NB4 (cell line): ENCODE data around the gene OPCML.

Experiments used
- CTCF ChIP-seq: IDR thresholded peaks from one replicate; pipeline ENCODE4 v1.5.1; 2012; ENCODE audit warnings: low read depth, low read length
- MYC ChIP-seq: IDR thresholded peaks from 2 replicates; pipeline ENCODE4 v1.6.1; 2011; ENCODE audit warnings: low read depth, low read length
- POLR2A ChIP-seq: IDR thresholded peaks from 2 replicates; pipeline ENCODE4 v1.6.1; 2011; ENCODE audit warnings: mild to moderate bottlenecking; ENCODE audit not compliant: insufficient read length; ENCODE audit errors: extremely low read depth
- TF ChIP-seq, protein P1 (sequence below): IDR thresholded peaks from 2 replicates; pipeline ENCODE4 v1.6.1; 2011; ENCODE audit warnings: low read depth, low read length

- no peak for TF ChIP-seq CTCF
- no peak for TF ChIP-seq POLR2A
- no peak for TF ChIP-seq MYC
- TF ChIP-seq, protein P1, sequence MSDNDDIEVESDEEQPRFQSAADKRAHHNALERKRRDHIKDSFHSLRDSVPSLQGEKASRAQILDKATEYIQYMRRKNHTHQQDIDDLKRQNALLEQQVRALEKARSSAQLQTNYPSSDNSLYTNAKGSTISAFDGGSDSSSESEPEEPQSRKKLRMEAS = no peak
Measured at GRCh38 chr11:132531921-132532320, 1000.4 kb downstream of the OPCML start.
